ENCODE measurements around the gene SPPL3. TPM values are rescaled to one million over a fixed set of nuclear protein-coding genes. Genes with fewer than 3 reads are reported as not detected.
"Not testable (repeated sequence)": the region's sequence is repeated elsewhere in the genome, so short reads cannot be mapped to it uniquely, and the experiment has no call there.

SPPL3 gene
- total RNA-seq, 1 experiment from 2014 or later, result 39.7 TPM

DNA sequence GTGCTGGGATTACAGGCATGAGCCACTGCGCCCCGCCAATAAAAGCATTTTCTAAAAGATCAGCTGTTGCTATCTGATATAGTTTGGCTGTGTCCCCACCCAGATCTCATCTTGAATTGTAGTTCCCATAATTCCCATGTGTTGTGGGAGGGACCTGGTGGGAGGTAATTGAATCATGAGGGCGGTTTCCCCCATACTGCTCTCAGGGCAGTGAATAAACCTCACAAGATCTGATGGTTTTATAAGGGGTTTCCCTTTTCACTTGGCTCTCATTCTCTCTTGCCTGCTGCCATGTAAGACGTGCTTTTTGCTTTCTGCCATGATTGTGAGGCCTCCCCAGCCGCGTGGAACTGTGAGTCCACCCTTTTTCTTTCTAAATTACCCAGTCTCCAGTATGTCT, 41.4 kb upstream of the SPPL3 start:
- H4K20me1 ChIP-seq (ENCODE audit: insufficient read depth); RAD21 ChIA-PET (ENCODE audit: low non-redundant PET in 1 of 2, low total read pairs in 2 of 2, uncharacterized antibody in 2 of 2, unreplicated experiment in 2 of 2); H3K79me2 ChIP-seq (ENCODE audit: insufficient read depth, low read length); H3K36me3 ChIP-seq (ENCODE audit: control insufficient read depth in 1 of 2, insufficient read depth in 2 of 2, low read length in 2 of 2); H3K9me3 ChIP-seq (ENCODE audit: control insufficient read depth in 1 of 2, insufficient read depth in 1 of 2, low read depth in 1 of 2, low read length in 2 of 2); H3K9ac ChIP-seq (ENCODE audit: low read length); DNase-seq (ENCODE audit: low read depth, low spot score); H3K27ac ChIP-seq (ENCODE audit: low read depth, low read length); H3K4me3 ChIP-seq (replicated peaks in 1 of 2; ENCODE audit: low read depth in 1 of 2, low read length in 2 of 2); H3K27me3 ChIP-seq (ENCODE audit: insufficient read depth, low read length); H3K4me2 ChIP-seq (ENCODE audit: low read length); H3K9me2 ChIP-seq (ENCODE audit: insufficient read depth); BruUV-seq (replicated peaks); ATAC-seq; H2AFZ ChIP-seq (ENCODE audit: low read depth, low read length, poor library complexity, severe bottlenecking): not testable (repeated sequence)
- POLR2A ChIA-PET, result interaction anchor here (0.9 to 1.6 kb wide), 2 partner anchors 10 to 17 kb away, joined by 3 to 7 read pairs; no protein-coding TSS in a partner anchor
- peaks cover 4 to 12% of the 10 kb centered on the region in 2 experiments; a peak in 3 of 4 replicates for H3K4me1 ChIP-seq (ENCODE audit: control insufficient read depth in 1 of 2, insufficient read depth in 2 of 2, low read length in 2 of 2)
- CTCF ChIA-PET, result interaction anchor here (0.7 to 1.6 kb wide), 3 partner anchors 8 to 122 kb away, joined by 3 to 4 read pairs (median 3); no protein-coding TSS in a partner anchor
- intact Hi-C loops (cut with micrococcal nuclease), result loop anchor here (2.0 kb wide), 1 partner anchor 25 kb away; no protein-coding TSS in a partner anchor

DNA sequence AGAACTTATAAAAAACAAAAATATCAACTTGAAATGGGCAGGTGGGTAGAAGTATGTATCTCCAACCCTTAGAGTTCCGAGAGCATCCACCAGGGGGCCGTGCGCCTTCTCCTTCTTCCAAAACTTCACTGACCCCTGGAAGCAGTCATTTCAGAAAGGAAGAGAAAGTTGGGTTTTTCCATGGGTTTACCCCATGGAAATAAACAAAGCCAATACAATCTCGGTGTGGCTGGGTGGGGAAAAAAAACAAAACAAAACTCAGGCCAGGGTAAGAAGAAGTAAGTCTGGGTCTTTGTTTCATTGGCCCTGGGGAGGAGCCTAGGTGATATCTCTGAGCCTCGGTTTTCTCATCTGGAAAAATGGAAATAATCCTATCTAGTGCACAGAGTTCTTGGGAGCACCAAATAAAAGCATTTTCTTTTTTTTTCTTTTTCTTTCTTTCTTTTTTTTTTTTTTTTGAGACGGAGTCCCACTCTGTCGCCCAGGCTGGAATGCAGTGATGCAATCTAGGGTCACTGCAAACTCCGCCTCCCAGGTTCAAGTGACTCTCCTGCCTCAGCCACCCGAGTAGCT, 40.6 kb upstream of the SPPL3 start:
- no peaks in the 10 kb centered on the region for H3K9me3 ChIP-seq (ENCODE audit: control insufficient read depth in 1 of 2, insufficient read depth in 1 of 2, low read depth in 1 of 2, low read length in 2 of 2)
- no peaks in the 10 kb centered on the region for H3K79me2 ChIP-seq (ENCODE audit: insufficient read depth, low read length)
- ChIA-PET RAD21 (ENCODE audit: low non-redundant PET in 1 of 2, low total read pairs in 2 of 2, uncharacterized antibody in 2 of 2, unreplicated experiment in 2 of 2) (interaction anchor here in 1 of 2 experiments (0.9 kb wide), 1 partner anchor 27 kb away, joined by 3 read pairs; no protein-coding TSS in a partner anchor), CTCF (interaction anchor here (0.7 to 2.2 kb wide), 6 partner anchors 8 to 122 kb away, joined by 3 to 16 read pairs (median 4); no protein-coding TSS in a partner anchor), POLR2A (interaction anchor here (0.7 to 1.6 kb wide), 3 partner anchors 11 to 29 kb away, joined by 3 to 7 read pairs (median 4); no protein-coding TSS in a partner anchor)
- no peaks in the 10 kb centered on the region for H3K27me3 ChIP-seq (ENCODE audit: insufficient read depth, low read length)
- H3K4me2 ChIP-seq (ENCODE audit: low read length), result peak overlapping the region; percentile 22; the same call in 1 of the 2 replicates
- no peaks in the 10 kb centered on the region for H3K36me3 ChIP-seq (ENCODE audit: control insufficient read depth in 1 of 2, insufficient read depth in 2 of 2, low read length in 2 of 2)
- no peak overlapping the region for H3K4me3 ChIP-seq (replicated peaks in 1 of 2; ENCODE audit: low read depth in 1 of 2, low read length in 2 of 2)
- H3K27ac ChIP-seq (ENCODE audit: low read depth, low read length), result no peak overlapping the region
- H2AFZ ChIP-seq (ENCODE audit: low read depth, low read length, poor library complexity, severe bottlenecking), result peak overlapping the region; percentile 97
- intact Hi-C loops (cut with micrococcal nuclease), result loop anchor here (2.0 kb wide), 1 partner anchor 26 kb away; no protein-coding TSS in a partner anchor
- ATAC-seq, result peak; percentile 92
- H3K9ac ChIP-seq (ENCODE audit: low read length), result no peak overlapping the region
- no peaks in the 10 kb centered on the region for H3K9me2 ChIP-seq (ENCODE audit: insufficient read depth)
- no TSS peak for BruUV-seq (replicated peaks)
- peaks cover 4 to 12% of the 10 kb centered on the region in 2 experiments; a peak in 3 of 4 replicates for H3K4me1 ChIP-seq (ENCODE audit: control insufficient read depth in 1 of 2, insufficient read depth in 2 of 2, low read length in 2 of 2)
- no peaks in the 10 kb centered on the region for H4K20me1 ChIP-seq (ENCODE audit: insufficient read depth)
- DNase-seq (ENCODE audit: low read depth, low spot score), result no peak
- TF ChIP-seq, protein P1, sequence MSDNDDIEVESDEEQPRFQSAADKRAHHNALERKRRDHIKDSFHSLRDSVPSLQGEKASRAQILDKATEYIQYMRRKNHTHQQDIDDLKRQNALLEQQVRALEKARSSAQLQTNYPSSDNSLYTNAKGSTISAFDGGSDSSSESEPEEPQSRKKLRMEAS (IDR thresholded peaks at IDR 0.05), result no peak
- TF ChIP-seq, protein P2, sequence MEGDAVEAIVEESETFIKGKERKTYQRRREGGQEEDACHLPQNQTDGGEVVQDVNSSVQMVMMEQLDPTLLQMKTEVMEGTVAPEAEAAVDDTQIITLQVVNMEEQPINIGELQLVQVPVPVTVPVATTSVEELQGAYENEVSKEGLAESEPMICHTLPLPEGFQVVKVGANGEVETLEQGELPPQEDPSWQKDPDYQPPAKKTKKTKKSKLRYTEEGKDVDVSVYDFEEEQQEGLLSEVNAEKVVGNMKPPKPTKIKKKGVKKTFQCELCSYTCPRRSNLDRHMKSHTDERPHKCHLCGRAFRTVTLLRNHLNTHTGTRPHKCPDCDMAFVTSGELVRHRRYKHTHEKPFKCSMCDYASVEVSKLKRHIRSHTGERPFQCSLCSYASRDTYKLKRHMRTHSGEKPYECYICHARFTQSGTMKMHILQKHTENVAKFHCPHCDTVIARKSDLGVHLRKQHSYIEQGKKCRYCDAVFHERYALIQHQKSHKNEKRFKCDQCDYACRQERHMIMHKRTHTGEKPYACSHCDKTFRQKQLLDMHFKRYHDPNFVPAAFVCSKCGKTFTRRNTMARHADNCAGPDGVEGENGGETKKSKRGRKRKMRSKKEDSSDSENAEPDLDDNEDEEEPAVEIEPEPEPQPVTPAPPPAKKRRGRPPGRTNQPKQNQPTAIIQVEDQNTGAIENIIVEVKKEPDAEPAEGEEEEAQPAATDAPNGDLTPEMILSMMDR (IDR thresholded peaks at IDR 0.05 in 2 of 3, conservative IDR thresholded peaks at IDR 0.05 in 1 of 3; ENCODE audit: borderline replicate concordance in 1 of 3, insufficient read depth in 1 of 3, low read depth in 2 of 3, low read length in 2 of 3), result peak; percentile 65 to 88 (median 80); a peak in 5 of 6 replicates
- TF ChIP-seq EZH2phosphoT487 (IDR thresholded peaks at IDR 0.05; ENCODE audit: borderline replicate concordance) (no peak), RAD21 (IDR thresholded peaks at IDR 0.05; ENCODE audit: low read depth) (peak; percentile 66), ZFX (IDR thresholded peaks at IDR 0.05) (no peak), POLR2A (IDR thresholded peaks at IDR 0.05; ENCODE audit: borderline replicate concordance, extremely low read depth, insufficient read depth, insufficient read length) (no peak), POLR2AphosphoS5 (IDR thresholded peaks at IDR 0.05; ENCODE audit: low read depth, low read length) (no peak), SRF (IDR thresholded peaks at IDR 0.05; ENCODE audit: low read depth) (no peak), ELF1 (IDR thresholded peaks at IDR 0.05; ENCODE audit: borderline replicate concordance, low read depth) (no peak), YY1 (IDR thresholded peaks at IDR 0.05; ENCODE audit: extremely low read depth, insufficient replicate concordance, low read depth, low read length) (no peak), TCF7L2 (IDR thresholded peaks at IDR 0.05; ENCODE audit: borderline replicate concordance, extremely low read depth, insufficient read depth, insufficient read length) (no peak), JUND (IDR thresholded peaks at IDR 0.05) (no peak)
- TF ChIP-seq, protein P3, sequence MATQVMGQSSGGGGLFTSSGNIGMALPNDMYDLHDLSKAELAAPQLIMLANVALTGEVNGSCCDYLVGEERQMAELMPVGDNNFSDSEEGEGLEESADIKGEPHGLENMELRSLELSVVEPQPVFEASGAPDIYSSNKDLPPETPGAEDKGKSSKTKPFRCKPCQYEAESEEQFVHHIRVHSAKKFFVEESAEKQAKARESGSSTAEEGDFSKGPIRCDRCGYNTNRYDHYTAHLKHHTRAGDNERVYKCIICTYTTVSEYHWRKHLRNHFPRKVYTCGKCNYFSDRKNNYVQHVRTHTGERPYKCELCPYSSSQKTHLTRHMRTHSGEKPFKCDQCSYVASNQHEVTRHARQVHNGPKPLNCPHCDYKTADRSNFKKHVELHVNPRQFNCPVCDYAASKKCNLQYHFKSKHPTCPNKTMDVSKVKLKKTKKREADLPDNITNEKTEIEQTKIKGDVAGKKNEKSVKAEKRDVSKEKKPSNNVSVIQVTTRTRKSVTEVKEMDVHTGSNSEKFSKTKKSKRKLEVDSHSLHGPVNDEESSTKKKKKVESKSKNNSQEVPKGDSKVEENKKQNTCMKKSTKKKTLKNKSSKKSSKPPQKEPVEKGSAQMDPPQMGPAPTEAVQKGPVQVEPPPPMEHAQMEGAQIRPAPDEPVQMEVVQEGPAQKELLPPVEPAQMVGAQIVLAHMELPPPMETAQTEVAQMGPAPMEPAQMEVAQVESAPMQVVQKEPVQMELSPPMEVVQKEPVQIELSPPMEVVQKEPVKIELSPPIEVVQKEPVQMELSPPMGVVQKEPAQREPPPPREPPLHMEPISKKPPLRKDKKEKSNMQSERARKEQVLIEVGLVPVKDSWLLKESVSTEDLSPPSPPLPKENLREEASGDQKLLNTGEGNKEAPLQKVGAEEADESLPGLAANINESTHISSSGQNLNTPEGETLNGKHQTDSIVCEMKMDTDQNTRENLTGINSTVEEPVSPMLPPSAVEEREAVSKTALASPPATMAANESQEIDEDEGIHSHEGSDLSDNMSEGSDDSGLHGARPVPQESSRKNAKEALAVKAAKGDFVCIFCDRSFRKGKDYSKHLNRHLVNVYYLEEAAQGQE (IDR thresholded peaks at IDR 0.05; ENCODE audit: low read depth), result no peak

Measured in HCT116 (cell line).